Measurements from ENCODE around the gene COL13A1. TPM values are rescaled to one million over a fixed set of nuclear protein-coding genes. Genes with fewer than 3 reads are reported as not detected.

The COL13A1 gene
- total RNA-seq, 6 experiments from 2014 or later: 0.18 to 0.44 (median 0.30) TPM; not detected in 2

GRCh38 chr10:69973678-69974077, 172.0 kb downstream of the COL13A1 start:
- Histone ChIP-seq H3K9me3 (no peaks in the 10 kb centered on the region), H3K36me3 (no peaks in the 10 kb centered on the region), H3K4me1 (no peaks in the 10 kb centered on the region), H3K27ac (no peak overlapping the region), H3K4me3 (no peak overlapping the region), H3K27me3 (no peaks in the 10 kb centered on the region)
- DNase-seq: no peak
- no peak for ATAC-seq
- TF ChIP-seq POLR2A (IDR thresholded peaks at IDR 0.05) (no peak), CTCF (IDR thresholded peaks at IDR 0.05) (no peak)
- intact Hi-C loops (cut with DNase I): no loop called here

- H3K4me3 ChIP-seq: no peak overlapping the region
- H3K27me3 ChIP-seq: no peaks in the 10 kb centered on the region
- no peaks in the 10 kb centered on the region for H3K36me3 ChIP-seq
- no peak for TF ChIP-seq CTCF (IDR thresholded peaks at IDR 0.05)
- no peak for TF ChIP-seq POLR2A (IDR thresholded peaks at IDR 0.05)
- intact Hi-C loops (cut with DNase I): no loop called here
- H3K4me1 ChIP-seq: no peaks in the 10 kb centered on the region
- WGBS (ENCODE audit: insufficient coverage, low coverage, low lambda C conversion rate, missing lambda C conversion rate): 41% methylated on average over 2 of the region's 2 CpGs
- H3K9me3 ChIP-seq: no peaks in the 10 kb centered on the region
- DNase-seq (no peak), ATAC-seq (no peak)
- no peak overlapping the region for H3K27ac ChIP-seq
Observed at GRCh38 chr10:69974551-69975155, 172.9 kb downstream of the COL13A1 start.

GRCh38 chr10:69976795-69977546, 175.3 kb downstream of the COL13A1 start:
- WGBS (ENCODE audit: insufficient coverage, low coverage, low lambda C conversion rate, missing lambda C conversion rate): 41% methylated on average over 2 of the region's 3 CpGs
- Histone ChIP-seq H3K9me3 (no peaks in the 10 kb centered on the region), H3K27ac (no peak overlapping the region), H3K4me1 (no peaks in the 10 kb centered on the region), H3K27me3 (no peaks in the 10 kb centered on the region), H3K4me3 (no peak overlapping the region), H3K36me3 (no peaks in the 10 kb centered on the region)
- ATAC-seq (no peak), DNase-seq (no peak)
- intact Hi-C loops (cut with DNase I): no loop called here
- TF ChIP-seq POLR2A (IDR thresholded peaks at IDR 0.05) (no peak), CTCF (IDR thresholded peaks at IDR 0.05) (no peak)

- no peak for ATAC-seq
- intact Hi-C loops (cut with DNase I): no loop called here
Observed at GRCh38 chr10:69979174-69979573, 177.5 kb downstream of the COL13A1 start.

More at GRCh38 chr10:69979174-69979573, 177.5 kb downstream of the COL13A1 start:
- no peak for DNase-seq
- Histone ChIP-seq H3K27me3 (no peaks in the 10 kb centered on the region), H3K9me3 (no peaks in the 10 kb centered on the region), H3K36me3 (no peaks in the 10 kb centered on the region), H3K4me1 (no peaks in the 10 kb centered on the region), H3K27ac (no peak overlapping the region), H3K4me3 (no peak overlapping the region)
- TF ChIP-seq POLR2A (IDR thresholded peaks at IDR 0.05): no peak
- no peak for TF ChIP-seq CTCF (IDR thresholded peaks at IDR 0.05)
